GM23338 (cell line): ENCODE data around the gene CHST2.

Source experiments
- CREB1 ChIP-seq: fragments of 250-450 bp; sonication (Bioruptor Pico); IDR thresholded peaks from 2 replicates; pipeline ENCODE4 v1.5.0; 2020; ENCODE audit warnings: low read depth, mild to moderate bottlenecking, moderate library complexity
- CTCF ChIP-seq, 2 experiments: fragments of 200-600 bp in 1 of 2; sonication (generic) in 1 of 2; conservative IDR thresholded peaks; 2 replicates each; pipeline versions ENCODE4 v1.5.1 to v1.6.1; 2016 to 2017; ENCODE audit warnings: antibody characterized with exemption in 2 of 2, low read depth in 2 of 2, mild to moderate bottlenecking in 2 of 2, moderate library complexity in 1 of 2
- EZH2 ChIP-seq: fragments of 200-600 bp; sonication (generic); IDR thresholded peaks from one replicate; pipeline ENCODE4 v1.8.0; 2017; ENCODE audit warnings: antibody characterized with exemption, mild to moderate bottlenecking, low read depth; ENCODE audit not compliant: unreplicated experiment
- EZH2phosphoT487 ChIP-seq: fragments of 200-600 bp; sonication (generic); IDR thresholded peaks from one replicate; pipeline ENCODE4 v1.8.1; 2018; ENCODE audit warnings: antibody characterized with exemption; ENCODE audit not compliant: unreplicated experiment
- NANOG ChIP-seq: IDR thresholded peaks from 2 replicates; pipeline ENCODE4 v1.6.1; 2016; ENCODE audit warnings: antibody characterized with exemption, borderline replicate concordance
- POLR2AphosphoS5 ChIP-seq: IDR thresholded peaks from 2 replicates; pipeline ENCODE4 v1.6.1; 2016; ENCODE audit warnings: antibody characterized with exemption, low read depth
- REST ChIP-seq: IDR thresholded peaks from one replicate; pipeline ENCODE4 v1.6.1; 2018; ENCODE audit warnings: antibody characterized with exemption; ENCODE audit not compliant: unreplicated experiment
- STAT1 ChIP-seq: IDR thresholded peaks from one replicate; pipeline ENCODE4 v1.6.1; 2016; ENCODE audit warnings: antibody characterized with exemption; ENCODE audit not compliant: unreplicated experiment

GRCh38 chr3:143142354-143142753 lies 22.8 kb downstream of the CHST2 start:
- no peak for TF ChIP-seq CTCF (conservative IDR thresholded peaks at IDR 0.05; ENCODE audit: low read depth in 2 of 2)
- no peak for TF ChIP-seq REST
- no peak for TF ChIP-seq EZH2phosphoT487
- no peak for TF ChIP-seq POLR2AphosphoS5
- TF ChIP-seq NANOG: no peak
- no peak for TF ChIP-seq EZH2
- no peak for TF ChIP-seq CREB1 (CRISPR knock-in tag)
- TF ChIP-seq STAT1: no peak
